K562 (cell line): Measurements from ENCODE around the gene KLK3. TPM values are rescaled to one million over a fixed set of nuclear protein-coding genes. Genes with fewer than 3 reads are reported as not detected.

Experiments used
- ARID1B ChIP-seq: fragments of 450-650 bp; IDR thresholded peaks from 2 replicates; pipeline ENCODE4 v1.6.1; 2016; ENCODE audit warnings: antibody characterized with exemption, mild to moderate bottlenecking, inconsistent platforms
- BACH1 ChIP-seq: fragments of 200-800 bp; sonication (Bioruptor generic); IDR thresholded peaks from 2 replicates; pipeline ENCODE4 v1.6.1; 2016; ENCODE audit warnings: missing genetic modification characterization, missing compliant biosample characterization
- BRD9 ChIP-seq: fragments of 450-650 bp; IDR thresholded peaks from 2 replicates; pipeline ENCODE4 v1.6.1; 2018; ENCODE audit warnings: low read depth; ENCODE audit not compliant: partially characterized antibody
- CCAR2 ChIP-seq: fragments of 200-400 bp; formaldehyde crosslinking; IDR thresholded peaks from 2 replicates; pipeline ENCODE4 v1.6.1; 2017; ENCODE audit warnings: mild to moderate bottlenecking, low read depth, low read length
- CEBPG ChIP-seq, 3 experiments: fragments of 200-800 bp in 1 of 3; sonication (Bioruptor generic) in 1 of 3; sonication (generic) in 1 of 3; formaldehyde crosslinking in 1 of 3; IDR thresholded peaks in 2 of 3; conservative IDR thresholded peaks in 1 of 3; 2 replicates each; pipeline versions ENCODE4 v1.6.1 to v1.8.0; 2016 to 2022; ENCODE audit warnings: missing compliant biosample characterization in 2 of 3, missing genetic modification characterization in 2 of 3, mild to moderate bottlenecking in 1 of 3, missing genetic modification reagents in 1 of 3
- DNMT1 ChIP-seq: fragments of 450-650 bp; IDR thresholded peaks from 2 replicates; pipeline ENCODE4 v1.6.1; 2016; ENCODE audit warnings: antibody characterized with exemption, mild to moderate bottlenecking
- ELF2 ChIP-seq: fragments of 250-450 bp; sonication (Bioruptor Pico); IDR thresholded peaks from 2 replicates; pipeline ENCODE4 v1.5.0; 2021; ENCODE audit warnings: mild to moderate bottlenecking
- ESRRA ChIP-seq: fragments of 450-650 bp; IDR thresholded peaks from 2 replicates; pipeline ENCODE4 v1.6.1; 2014; ENCODE audit warnings: low read depth, mild to moderate bottlenecking, moderate library complexity, borderline replicate concordance
- FOXK2 ChIP-seq, 2 experiments: fragments of 450-650 bp; IDR thresholded peaks in 1 of 2; conservative IDR thresholded peaks in 1 of 2; 2 replicates each; pipeline ENCODE4 v1.6.1; 2016; ENCODE audit warnings: low read depth in 2 of 2, mild to moderate bottlenecking in 1 of 2
- LCOR ChIP-seq: sonication (generic); formaldehyde crosslinking; IDR thresholded peaks from 2 replicates; pipeline ENCODE4 v1.8.0; 2022; ENCODE audit warnings: mild to moderate bottlenecking, missing genetic modification reagents
- SMARCE1 ChIP-seq: fragments of 450-650 bp; IDR thresholded peaks from 2 replicates; pipeline ENCODE4 v1.7.1; 2016; ENCODE audit warnings: mild to moderate bottlenecking
- TAF9B ChIP-seq: fragments of 450-650 bp; IDR thresholded peaks from 2 replicates; pipeline ENCODE4 v1.6.1; 2018; ENCODE audit warnings: mild to moderate bottlenecking; ENCODE audit not compliant: partially characterized antibody
- WHSC1 ChIP-seq: IDR thresholded peaks from one replicate; pipeline ENCODE4 v1.6.1; 2012; ENCODE audit warnings: low read length, control low read depth, inconsistent platforms
- ZFX ChIP-seq: sonication (generic); formaldehyde crosslinking; IDR thresholded peaks from 2 replicates; pipeline ENCODE4 v1.8.0; 2022; ENCODE audit warnings: mild to moderate bottlenecking, missing genetic modification reagents, moderate library complexity
- ZNF583 ChIP-seq: fragments of 250-450 bp; sonication (Bioruptor Pico); IDR thresholded peaks from 2 replicates; pipeline ENCODE4 v1.4.0; 2020
- ZNF766 ChIP-seq: fragments of 200-800 bp; sonication (Bioruptor generic); conservative IDR thresholded peaks from 2 replicates; pipeline ENCODE4 v1.6.1; 2016; ENCODE audit warnings: missing genetic modification characterization, missing compliant biosample characterization
- ZZZ3 ChIP-seq: fragments of 450-650 bp; IDR thresholded peaks from 2 replicates; pipeline ENCODE4 v1.6.1; 2016; ENCODE audit warnings: antibody characterized with exemption, mild to moderate bottlenecking, moderate library complexity
- polyA plus RNA-seq, 8 experiments: library from polyadenylated mRNA; depleted of rRNA in 4 of 8; stranded (reverse) in 5 of 8; unstranded in 3 of 8; fragments of >200 nt; fragmentation: Nextera tagmentation in 2 of 8; fragmentation: Illumina TruSeq in 1 of 8; extraction: Ambion mirVana in 2 of 8; extraction: Trizol in 1 of 8; gene quantifications; 2 replicates each; pipeline versions ENCODE4 v1.2.1 to v1.2.3, GENCODE V29; 2011 to 2014; ENCODE audit warnings: inconsistent platforms in 1 of 8, missing spikeins in 1 of 8
- total RNA-seq, 7 experiments: library from RNA; depleted of rRNA in 6 of 7; stranded (reverse); fragments of >200 nt in 6 of 7; fragmentation: Illumina TruSeq in 2 of 7; extraction: Trizol in 2 of 7; gene quantifications; 2 replicates each; pipeline versions ENCODE4 v1.2.1 to v1.2.3, GENCODE V29; 2011 to 2021; ENCODE audit warnings: low replicate concordance in 1 of 7
- TF ChIP-seq, protein P1 (sequence below), 2 experiments: fragments of 200-800 bp in 1 of 2; sonication (Bioruptor generic) in 1 of 2; sonication (generic) in 1 of 2; formaldehyde crosslinking in 1 of 2; IDR thresholded peaks in 1 of 2; conservative IDR thresholded peaks in 1 of 2; 2 replicates each; pipeline versions ENCODE4 v1.5.0 to v1.6.1; 2016 to 2020; ENCODE audit warnings: missing compliant biosample characterization in 1 of 2, missing genetic modification characterization in 1 of 2, missing genetic modification reagents in 1 of 2
- TF ChIP-seq, protein P2 (sequence below), 2 experiments: fragments of 450-650 bp; conservative IDR thresholded peaks; 2 replicates each; pipeline ENCODE4 v1.6.1; 2017; ENCODE audit warnings: mild to moderate bottlenecking in 2 of 2, moderate library complexity in 2 of 2
- TF ChIP-seq, protein P3 (sequence below): fragments of 450-650 bp; IDR thresholded peaks from 2 replicates; pipeline ENCODE4 v1.7.0; 2016; ENCODE audit warnings: borderline replicate concordance

KLK3 gene
- total and polyA plus RNA-seq, 9 of the 15 experiments (the other 6 are each of a cell fraction or from before 2014, with no cell fraction given) = not detected

DNA sequence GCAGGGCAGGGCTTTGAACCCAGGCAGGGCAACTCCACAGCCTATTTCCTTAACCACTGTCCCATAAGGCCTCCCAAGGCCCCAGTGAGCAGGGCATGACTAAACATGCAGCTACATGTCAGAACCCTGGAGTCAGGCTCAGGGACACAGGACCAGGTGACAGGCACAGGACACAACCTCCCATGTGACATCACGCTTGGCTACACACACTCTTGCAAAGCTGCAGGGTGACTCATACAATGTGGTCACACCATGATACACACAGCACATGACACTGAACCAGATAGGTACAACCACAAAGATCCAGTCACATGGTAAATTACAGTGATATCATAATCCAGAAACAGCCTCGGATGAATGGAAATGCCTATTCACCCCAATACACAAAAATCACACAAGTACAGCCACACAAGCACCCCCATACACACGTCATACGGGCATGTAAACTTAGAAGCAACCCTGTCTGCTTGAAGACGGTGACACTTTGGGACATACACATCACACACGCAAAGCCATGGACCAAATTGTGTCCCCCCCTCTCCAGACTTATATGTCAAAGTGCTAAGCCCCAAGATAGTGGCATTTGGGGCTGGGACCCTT is 42.0 kb downstream of the KLK3 start (continued):
- peak; percentile 57 to 67; a peak in 3 of 4 replicates for TF ChIP-seq FOXK2 (conservative IDR thresholded peaks at IDR 0.05 in 1 of 2, IDR thresholded peaks at IDR 0.05 in 1 of 2; ENCODE audit: low read depth in 2 of 2)
- TF ChIP-seq ZFX = 0 out of 2 replicates have a peak, but pooled peaks have one; percentile 24
- no peak for TF ChIP-seq DNMT1
- no peak for TF ChIP-seq CCAR2
- peak; percentile 86; the same call in 1 of the 2 replicates for TF ChIP-seq SMARCE1
- peak; percentile 32 for TF ChIP-seq TAF9B
- TF ChIP-seq ELF2 (CRISPR knock-in tag) = no peak
- no peak for TF ChIP-seq BRD9
- no peak for TF ChIP-seq BACH1
- TF ChIP-seq ZNF766 = peak; percentile 53; the same call in 1 of the 2 replicates
- TF ChIP-seq, protein P1, sequence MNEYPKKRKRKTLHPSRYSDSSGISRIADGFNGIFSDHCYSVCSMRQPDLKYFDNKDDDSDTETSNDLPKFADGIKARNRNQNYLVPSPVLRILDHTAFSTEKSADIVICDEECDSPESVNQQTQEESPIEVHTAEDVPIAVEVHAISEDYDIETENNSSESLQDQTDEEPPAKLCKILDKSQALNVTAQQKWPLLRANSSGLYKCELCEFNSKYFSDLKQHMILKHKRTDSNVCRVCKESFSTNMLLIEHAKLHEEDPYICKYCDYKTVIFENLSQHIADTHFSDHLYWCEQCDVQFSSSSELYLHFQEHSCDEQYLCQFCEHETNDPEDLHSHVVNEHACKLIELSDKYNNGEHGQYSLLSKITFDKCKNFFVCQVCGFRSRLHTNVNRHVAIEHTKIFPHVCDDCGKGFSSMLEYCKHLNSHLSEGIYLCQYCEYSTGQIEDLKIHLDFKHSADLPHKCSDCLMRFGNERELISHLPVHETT (CRISPR knock-in tag; conservative IDR thresholded peaks at IDR 0.05 in 1 of 2, IDR thresholded peaks at IDR 0.05 in 1 of 2) = 0 out of 4 replicates have a peak, but pooled peaks of 1 of the 2 experiments have one; percentile 34
- no peak for TF ChIP-seq LCOR (CRISPR knock-in tag)
- no peak for TF ChIP-seq ZZZ3
- TF ChIP-seq ZNF583 (CRISPR knock-in tag) = peak; percentile 63; the same call in 1 of the 2 replicates
- TF ChIP-seq, protein P2, sequence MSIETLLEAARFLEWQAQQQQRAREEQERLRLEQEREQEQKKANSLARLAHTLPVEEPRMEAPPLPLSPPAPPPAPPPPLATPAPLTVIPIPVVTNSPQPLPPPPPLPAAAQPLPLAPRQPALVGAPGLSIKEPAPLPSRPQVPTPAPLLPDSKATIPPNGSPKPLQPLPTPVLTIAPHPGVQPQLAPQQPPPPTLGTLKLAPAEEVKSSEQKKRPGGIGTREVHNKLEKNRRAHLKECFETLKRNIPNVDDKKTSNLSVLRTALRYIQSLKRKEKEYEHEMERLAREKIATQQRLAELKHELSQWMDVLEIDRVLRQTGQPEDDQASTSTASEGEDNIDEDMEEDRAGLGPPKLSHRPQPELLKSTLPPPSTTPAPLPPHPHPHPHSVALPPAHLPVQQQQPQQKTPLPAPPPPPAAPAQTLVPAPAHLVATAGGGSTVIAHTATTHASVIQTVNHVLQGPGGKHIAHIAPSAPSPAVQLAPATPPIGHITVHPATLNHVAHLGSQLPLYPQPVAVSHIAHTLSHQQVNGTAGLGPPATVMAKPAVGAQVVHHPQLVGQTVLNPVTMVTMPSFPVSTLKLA (conservative IDR thresholded peaks at IDR 0.05) = peak; percentile 51 to 71
- TF ChIP-seq, protein P3, sequence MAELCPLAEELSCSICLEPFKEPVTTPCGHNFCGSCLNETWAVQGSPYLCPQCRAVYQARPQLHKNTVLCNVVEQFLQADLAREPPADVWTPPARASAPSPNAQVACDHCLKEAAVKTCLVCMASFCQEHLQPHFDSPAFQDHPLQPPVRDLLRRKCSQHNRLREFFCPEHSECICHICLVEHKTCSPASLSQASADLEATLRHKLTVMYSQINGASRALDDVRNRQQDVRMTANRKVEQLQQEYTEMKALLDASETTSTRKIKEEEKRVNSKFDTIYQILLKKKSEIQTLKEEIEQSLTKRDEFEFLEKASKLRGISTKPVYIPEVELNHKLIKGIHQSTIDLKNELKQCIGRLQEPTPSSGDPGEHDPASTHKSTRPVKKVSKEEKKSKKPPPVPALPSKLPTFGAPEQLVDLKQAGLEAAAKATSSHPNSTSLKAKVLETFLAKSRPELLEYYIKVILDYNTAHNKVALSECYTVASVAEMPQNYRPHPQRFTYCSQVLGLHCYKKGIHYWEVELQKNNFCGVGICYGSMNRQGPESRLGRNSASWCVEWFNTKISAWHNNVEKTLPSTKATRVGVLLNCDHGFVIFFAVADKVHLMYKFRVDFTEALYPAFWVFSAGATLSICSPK = no peak
- TF ChIP-seq ESRRA = peak; percentile 79; the same call in 1 of the 2 replicates
- peak; percentile 84 for TF ChIP-seq ARID1B
- no peak for TF ChIP-seq WHSC1
- TF ChIP-seq CEBPG (CRISPR knock-in tag; IDR thresholded peaks at IDR 0.05) = no peak
- TF ChIP-seq CEBPG (tag; conservative IDR thresholded peaks at IDR 0.05 in 1 of 2, IDR thresholded peaks at IDR 0.05 in 1 of 2) = peak in 1 of 2 experiments; percentile 47; a peak in 1 of 4 replicates
